H9 (cell line): ENCODE measurements around the gene STRA6. TPM values are rescaled to one million over a fixed set of nuclear protein-coding genes. Genes with fewer than 3 reads are reported as not detected.

Experiments used
- DNase-seq: peaks from one replicate; pipeline ENCODE4 v3.0.0-alpha.2; 2017
- H2AFZ ChIP-seq: one replicate; pipeline ENCODE4 v1.6.1; 2013; ENCODE audit warnings: mild to moderate bottlenecking, low read length, control low read depth, moderate library complexity
- H2AK5ac ChIP-seq: 2 replicates; pipeline ENCODE4 v1.6.1; 2013; ENCODE audit warnings: low read length, control low read depth, mixed read lengths; ENCODE audit not compliant: insufficient read length
- H2BK120ac ChIP-seq: one replicate; pipeline ENCODE4 v1.6.1; 2013; ENCODE audit warnings: low read depth, mild to moderate bottlenecking, low read length, control low read depth, inconsistent platforms; ENCODE audit not compliant: poor library complexity, severe bottlenecking
- H2BK12ac ChIP-seq: 2 replicates; pipeline ENCODE4 v1.6.1; 2013; ENCODE audit warnings: low read length, control low read depth, mixed read lengths, low read depth; ENCODE audit not compliant: insufficient read length
- H2BK15ac ChIP-seq: 2 replicates; pipeline ENCODE4 v1.6.1; 2013; ENCODE audit warnings: low read depth, low read length, control low read depth
- H2BK20ac ChIP-seq: one replicate; pipeline ENCODE4 v1.6.1; 2013; ENCODE audit warnings: low read depth, mild to moderate bottlenecking, low read length, control low read depth, inconsistent platforms; ENCODE audit not compliant: poor library complexity, severe bottlenecking
- H2BK5ac ChIP-seq: 2 replicates; pipeline ENCODE4 v1.6.1; 2013; ENCODE audit warnings: low read length, control low read depth, mixed read lengths; ENCODE audit not compliant: insufficient read length
- H3K14ac ChIP-seq: 2 replicates; pipeline ENCODE4 v1.6.1; 2013; ENCODE audit warnings: low read length, control low read depth; ENCODE audit not compliant: insufficient read depth
- H3K18ac ChIP-seq: 2 replicates; pipeline ENCODE4 v1.6.1; 2013; ENCODE audit warnings: low read depth, mild to moderate bottlenecking, mixed read lengths, low read length, control low read depth; ENCODE audit not compliant: insufficient read length
- H3K23ac ChIP-seq: 2 replicates; pipeline ENCODE4 v1.6.1; 2013; ENCODE audit warnings: low read length, control low read depth, mixed read lengths, low read depth; ENCODE audit not compliant: insufficient read length
- H3K23me2 ChIP-seq: 2 replicates; pipeline ENCODE4 v1.6.1; 2013; ENCODE audit warnings: low read depth, mild to moderate bottlenecking, mixed read lengths, low read length, control low read depth; ENCODE audit not compliant: insufficient read length, poor library complexity, severe bottlenecking
- H3K27ac ChIP-seq: 2 replicates; pipeline ENCODE4 v1.5.1; 2013; ENCODE audit warnings: low read length, control low read depth, mixed read lengths, low read depth; ENCODE audit not compliant: insufficient read length
- H3K27me3 ChIP-seq: 2 replicates; pipeline ENCODE4 v1.6.1; 2013; ENCODE audit warnings: low read length, control low read depth, inconsistent platforms; ENCODE audit not compliant: insufficient read depth
- H3K4ac ChIP-seq: 2 replicates; pipeline ENCODE4 v1.6.1; 2013; ENCODE audit warnings: low read depth, mild to moderate bottlenecking, control low read depth, inconsistent platforms, low read length, moderate library complexity
- H3K4me1 ChIP-seq: 2 replicates; pipeline ENCODE4 v1.6.1; 2013; ENCODE audit warnings: low read length, control low read depth, inconsistent platforms; ENCODE audit not compliant: insufficient read depth
- H3K4me2 ChIP-seq: 2 replicates; pipeline ENCODE4 v1.6.1; 2013; ENCODE audit warnings: low read length, control low read depth, mixed read lengths; ENCODE audit not compliant: insufficient read length, insufficient read depth
- H3K56ac ChIP-seq: 2 replicates; pipeline ENCODE4 v1.6.1; 2013; ENCODE audit warnings: low read depth, mild to moderate bottlenecking, mixed read lengths, low read length, control low read depth; ENCODE audit not compliant: insufficient read length
- H3K79me1 ChIP-seq: 2 replicates; pipeline ENCODE4 v1.6.1; 2013; ENCODE audit warnings: low read depth, mild to moderate bottlenecking, moderate library complexity, low read length, control low read depth, inconsistent platforms; ENCODE audit not compliant: insufficient read depth, poor library complexity, severe bottlenecking
- H3K79me2 ChIP-seq: 2 replicates; pipeline ENCODE4 v1.6.1; 2013; ENCODE audit warnings: low read length, control low read depth, inconsistent platforms; ENCODE audit not compliant: insufficient read depth
- H3K9ac ChIP-seq: 2 replicates; pipeline ENCODE4 v1.6.1; 2013; ENCODE audit warnings: low read length, control low read depth, mixed read lengths; ENCODE audit not compliant: insufficient read length; ENCODE audit errors: extremely low read depth
- H3K9me3 ChIP-seq: one replicate; pipeline ENCODE4 v1.6.1; 2013; ENCODE audit warnings: low read depth, low read length, inconsistent platforms; ENCODE audit not compliant: control insufficient read depth
- H3T11ph ChIP-seq: one replicate; pipeline ENCODE4 v1.6.1; 2013; ENCODE audit warnings: mild to moderate bottlenecking, low read length, control low read depth, inconsistent platforms
- H4K20me1 ChIP-seq: one replicate; pipeline ENCODE4 v1.6.1; 2013; ENCODE audit not compliant: control insufficient read depth, insufficient read length, insufficient read depth
- H4K5ac ChIP-seq: 2 replicates; pipeline ENCODE4 v1.6.1; 2013; ENCODE audit warnings: low read depth, mild to moderate bottlenecking, mixed read lengths, low read length, control low read depth; ENCODE audit not compliant: insufficient read length
- H4K8ac ChIP-seq: replicated peaks from 2 replicates; pipeline ENCODE4 v1.6.1; 2013; ENCODE audit warnings: low read length, control low read depth, mixed read lengths, low read depth; ENCODE audit not compliant: insufficient read length
- H4K91ac ChIP-seq: 2 replicates; pipeline ENCODE4 v1.6.1; 2013; ENCODE audit warnings: low read depth, mild to moderate bottlenecking, moderate library complexity, mixed read lengths, low read length, control low read depth; ENCODE audit not compliant: insufficient read length
- H3K27ac Mint-ChIP-seq, 3 experiments: 2 replicates in 2 of 3; 3 replicates in 1 of 3; pipeline ENCODE4 v1.8.0; 2020 to 2021; ENCODE audit warnings: mixed read lengths in 3 of 3, mild to moderate bottlenecking in 1 of 3, moderate library complexity in 1 of 3
- H3K27me3 Mint-ChIP-seq: 2 replicates; pipeline ENCODE4 v1.8.0; 2021; ENCODE audit warnings: low read depth, mild to moderate bottlenecking, moderate library complexity, mixed read lengths
- H3K36me3 Mint-ChIP-seq, 3 experiments: 2 replicates in 2 of 3; 3 replicates in 1 of 3; pipeline ENCODE4 v1.8.0; 2020 to 2021; ENCODE audit warnings: low read depth in 3 of 3, mixed read lengths in 3 of 3; ENCODE audit not compliant: insufficient read depth in 1 of 3
- H3K4me1 Mint-ChIP-seq, 2 experiments: 2 replicates each; pipeline ENCODE4 v1.8.0; 2020; ENCODE audit warnings: mixed read lengths in 2 of 2
- H3K4me3 Mint-ChIP-seq, 2 experiments: 2 replicates in 1 of 2; 3 replicates in 1 of 2; pipeline ENCODE4 v1.8.0; 2020 to 2021; ENCODE audit warnings: mild to moderate bottlenecking in 2 of 2, mixed read lengths in 2 of 2, moderate library complexity in 1 of 2
- H3K9me3 Mint-ChIP-seq, 2 experiments: 2 replicates in 1 of 2; 3 replicates in 1 of 2; pipeline ENCODE4 v1.8.0; 2020; ENCODE audit warnings: mild to moderate bottlenecking in 2 of 2, mixed read lengths in 2 of 2, moderate library complexity in 1 of 2
- CTCF ChIP-seq: fragments of 200-600 bp; sonication (generic); conservative IDR thresholded peaks from 3 replicates; pipeline ENCODE4 v1.8.0; 2021; ENCODE audit warnings: antibody characterized with exemption, mild to moderate bottlenecking
- WGBS: extraction: QIAGEN DNeasy Blood & Tissue Kit; methylation state at CpG from one replicate; pipeline ENCODE4 v1.1.7; 2013; ENCODE audit warnings: missing lambda C conversion rate, low lambda C conversion rate, mixed read lengths; ENCODE audit not compliant: insufficient read length; ENCODE audit errors: extremely low coverage; 5-methylcytosine and 5-hydroxymethylcytosine counted together
- total RNA-seq: library from RNA; stranded (reverse); gene quantifications from 2 replicates; pipeline ENCODE4 v1.2.1, GENCODE V29; 2021

The STRA6 gene
- total RNA-seq, 1 experiment from 2014 or later, result 12.8 TPM

- no peak overlapping the region for H4K5ac ChIP-seq
- no peak for DNase-seq
- no peaks in the 10 kb centered on the region for H3K23me2 ChIP-seq
- peaks cover 54 to 57% of the 10 kb centered on the region in 2 experiments for H3K4me1 Mint-ChIP-seq
- no peak overlapping the region for H2AFZ ChIP-seq
- H3K36me3 Mint-ChIP-seq, result peaks cover 0 to 5% (median 4%) of the 10 kb centered on the region in 3 experiments; a peak in 1 of 7 replicates
- no peaks in the 10 kb centered on the region for H3K79me1 ChIP-seq
- H3K79me2 ChIP-seq, result no peaks in the 10 kb centered on the region
- no peak overlapping the region for H4K8ac ChIP-seq
- no peak overlapping the region for H2BK20ac ChIP-seq
- no peaks in the 10 kb centered on the region for H3K9me3 ChIP-seq
- H3K4me3 Mint-ChIP-seq, result no peak overlapping the region
- no peaks in the 10 kb centered on the region for H4K20me1 ChIP-seq
- H3K4me1 ChIP-seq, result peaks cover 10% of the 10 kb centered on the region; the same call in 1 of the 2 replicates
- H3K14ac ChIP-seq, result no peak overlapping the region
- peaks cover 38% of the 10 kb centered on the region for H3K27me3 Mint-ChIP-seq
- no peak overlapping the region for H3K27ac Mint-ChIP-seq
- no peak overlapping the region for H2BK12ac ChIP-seq
- no peak overlapping the region for H3K4me2 ChIP-seq
- H3K9ac ChIP-seq, result no peak overlapping the region
- no peak overlapping the region for H3K18ac ChIP-seq
- no peak for TF ChIP-seq CTCF
- no peak overlapping the region for H2BK15ac ChIP-seq
- no peak overlapping the region for H2BK5ac ChIP-seq
- H3K4ac ChIP-seq, result no peak overlapping the region
- H2AK5ac ChIP-seq, result no peak overlapping the region
- no peak overlapping the region for H3K23ac ChIP-seq
- H3K56ac ChIP-seq, result no peak overlapping the region
- no peak overlapping the region for H4K91ac ChIP-seq
- no peak overlapping the region for H3T11ph ChIP-seq
- no peak overlapping the region for H2BK120ac ChIP-seq
- peaks cover 10% of the 10 kb centered on the region; the same call in 1 of the 2 replicates for H3K27me3 ChIP-seq
- WGBS, result no CpG with 5 or more reads among the region's 1 CpG
- H3K27ac ChIP-seq, result no peak overlapping the region
- H3K9me3 Mint-ChIP-seq, result peaks cover 0 to 7% of the 10 kb centered on the region in 2 experiments; a peak in 4 of 5 replicates
These were observed 61.0 kb downstream of the STRA6 start for GRCh38 chr15:74141591-74141990.
